Karpas-422 (cell line): ENCODE measurements around the gene MAFF. TPM values are rescaled to one million over a fixed set of nuclear protein-coding genes. Genes with fewer than 3 reads are reported as not detected.

ENCODE experiments used
- DNase-seq: peaks from one replicate; pipeline ENCODE4 v3.0.0-alpha.2; 2015
- H2AFZ ChIP-seq: fragments of 200-600 bp; sonication (generic); 2 replicates; pipeline ENCODE4 v1.6.1; 2014; ENCODE audit warnings: antibody characterized with exemption, low read length, mixed read lengths
- H3K27ac ChIP-seq: fragments of 200-600 bp; sonication (generic); 2 replicates; pipeline ENCODE4 v1.5.1; 2014; ENCODE audit warnings: mild to moderate bottlenecking, low read length, moderate library complexity
- H3K27me3 ChIP-seq: fragments of 200-600 bp; sonication (generic); 2 replicates; pipeline ENCODE4 v1.6.1; 2014; ENCODE audit warnings: low read length, mixed read lengths
- H3K36me3 ChIP-seq: fragments of 200-600 bp; sonication (generic); 2 replicates; pipeline ENCODE4 v1.6.1; 2014; ENCODE audit warnings: low read length, mixed read lengths; ENCODE audit not compliant: insufficient read depth
- H3K4me1 ChIP-seq: fragments of 200-600 bp; sonication (generic); 2 replicates; pipeline ENCODE4 v1.6.1; 2014; ENCODE audit warnings: mild to moderate bottlenecking, low read length, mixed read lengths
- H3K4me2 ChIP-seq: fragments of 200-600 bp; sonication (generic); 2 replicates; pipeline ENCODE4 v1.6.1; 2014; ENCODE audit warnings: low read length, low read depth, mild to moderate bottlenecking; ENCODE audit not compliant: poor library complexity, severe bottlenecking
- H3K4me3 ChIP-seq: fragments of 200-600 bp; sonication (generic); 2 replicates; pipeline ENCODE4 v1.5.1; 2014; ENCODE audit warnings: mild to moderate bottlenecking, antibody characterized with exemption, low read length, mixed read lengths
- H3K79me2 ChIP-seq: fragments of 200-600 bp; sonication (generic); 2 replicates; pipeline ENCODE4 v1.6.1; 2014; ENCODE audit warnings: mild to moderate bottlenecking, low read length, mixed read lengths
- H3K9ac ChIP-seq: fragments of 200-600 bp; sonication (generic); 2 replicates; pipeline ENCODE4 v1.6.0; 2014; ENCODE audit warnings: low read length
- H3K9me2 ChIP-seq: fragments of 200-600 bp; sonication (generic), shearing (Covaris generic); replicated peaks from 2 replicates; pipeline ENCODE4 v1.6.0; 2014; ENCODE audit warnings: mild to moderate bottlenecking, low read length, moderate library complexity; ENCODE audit not compliant: insufficient read depth
- H3K9me3 ChIP-seq: fragments of 300-700, 200-600 bp; sonication (generic); 2 replicates; pipeline ENCODE4 v1.6.1; 2014; ENCODE audit warnings: low read length, mixed read lengths
- H4K20me1 ChIP-seq: fragments of 200-600 bp; sonication (generic); 2 replicates; pipeline ENCODE4 v1.6.1; 2014; ENCODE audit warnings: mild to moderate bottlenecking, antibody characterized with exemption, low read length, low read depth; ENCODE audit not compliant: insufficient read depth
- total RNA-seq: library from RNA; depleted of rRNA; stranded (reverse); fragments of >200 nt; shearing (Covaris generic); gene quantifications from 2 replicates; pipeline ENCODE4 v1.2.3, GENCODE V29; 2014; ENCODE audit warnings: low replicate concordance

Gene MAFF
- total RNA-seq, 1 experiment from 2014 or later, result 2.9 TPM

- H3K36me3 ChIP-seq, result no peaks in the 10 kb centered on the region
- peak within 1 kb of the TSS; percentile 86 for H3K27ac ChIP-seq
- peaks cover 11% of the 10 kb centered on the region for H3K79me2 ChIP-seq
- no peaks in the 10 kb centered on the region for H4K20me1 ChIP-seq
- no peaks in the 10 kb centered on the region for H3K9me3 ChIP-seq
- H3K4me1 ChIP-seq, result peaks cover 20% of the 10 kb centered on the region
- peak within 1 kb of the TSS; percentile 81 for H3K4me3 ChIP-seq
- DNase-seq, result peak; percentile 99
- no peaks in the 10 kb centered on the region for H3K27me3 ChIP-seq
- H3K9me2 ChIP-seq, result no peaks in the 10 kb centered on the region
- H3K9ac ChIP-seq, result peak within 1 kb of the TSS; percentile 90
- H3K4me2 ChIP-seq, result peak within 1 kb of the TSS; percentile 79
- H2AFZ ChIP-seq, result 0 out of 2 replicates have a peak within 1 kb of the TSS, but pooled peaks have one; percentile 47
Measured at GRCh38 chr22:38181453-38182200, 20.2 kb upstream of the MAFF start, which contains the start of gene PLA2G6. Gene PLA2G6, minus strand, starts transcription at chr22:38181830. Its CDS starts 12,404 bp downstream, at chr22:38169426.

GRCh38 chr22:38184788-38185187 lies 17.0 kb upstream of the MAFF start:
- DNase-seq, result no peak
- Histone ChIP-seq H3K27me3 (no peaks in the 10 kb centered on the region), H3K4me1 (peaks cover 18% of the 10 kb centered on the region), H3K9me2 (no peaks in the 10 kb centered on the region), H3K4me2 (no peak overlapping the region), H3K27ac (no peak overlapping the region), H3K9ac (no peak overlapping the region), H3K9me3 (no peaks in the 10 kb centered on the region), H3K79me2 (peaks cover 6% of the 10 kb centered on the region), H2AFZ (no peak overlapping the region), H3K36me3 (no peaks in the 10 kb centered on the region), H3K4me3 (no peak overlapping the region), H4K20me1 (no peaks in the 10 kb centered on the region)

- Histone ChIP-seq H3K27me3 (no peaks in the 10 kb centered on the region), H3K36me3 (no peaks in the 10 kb centered on the region), H3K4me3 (no peak overlapping the region), H3K9me3 (no peaks in the 10 kb centered on the region), H3K27ac (no peak overlapping the region), H3K9ac (no peak overlapping the region), H3K4me2 (no peak overlapping the region), H3K4me1 (peaks cover 5% of the 10 kb centered on the region), H3K9me2 (no peaks in the 10 kb centered on the region), H3K79me2 (peaks cover under 1% of the 10 kb centered on the region; the same call in 1 of the 2 replicates), H4K20me1 (no peaks in the 10 kb centered on the region), H2AFZ (no peak overlapping the region)
- no peak for DNase-seq
Measured at GRCh38 chr22:38186429-38186828, 15.4 kb upstream of the MAFF start.

GRCh38 chr22:38187413-38188212 lies 14.2 kb upstream of the MAFF start:
- Histone ChIP-seq H3K9me3 (no peaks in the 10 kb centered on the region), H3K9me2 (no peaks in the 10 kb centered on the region), H3K9ac (no peak overlapping the region), H3K4me3 (no peak overlapping the region), H3K4me1 (no peaks in the 10 kb centered on the region), H3K27me3 (no peaks in the 10 kb centered on the region), H3K36me3 (no peaks in the 10 kb centered on the region), H3K4me2 (no peak overlapping the region), H2AFZ (no peak overlapping the region), H3K27ac (no peak overlapping the region), H4K20me1 (no peaks in the 10 kb centered on the region), H3K79me2 (no peaks in the 10 kb centered on the region)
- no peak for DNase-seq

GRCh38 chr22:38189104-38189503 lies 12.7 kb upstream of the MAFF start:
- Histone ChIP-seq H3K79me2 (no peaks in the 10 kb centered on the region), H3K27ac (no peak overlapping the region), H2AFZ (no peak overlapping the region), H3K36me3 (no peaks in the 10 kb centered on the region), H3K9ac (no peak overlapping the region), H4K20me1 (no peaks in the 10 kb centered on the region), H3K27me3 (no peaks in the 10 kb centered on the region), H3K9me3 (no peaks in the 10 kb centered on the region), H3K9me2 (no peaks in the 10 kb centered on the region), H3K4me2 (no peak overlapping the region), H3K4me1 (no peaks in the 10 kb centered on the region), H3K4me3 (no peak overlapping the region)
- DNase-seq, result no peak

- no peaks in the 10 kb centered on the region for H3K36me3 ChIP-seq
- H3K4me1 ChIP-seq, result peaks cover 11% of the 10 kb centered on the region
- no peak overlapping the region for H3K27ac ChIP-seq
- no peaks in the 10 kb centered on the region for H3K27me3 ChIP-seq
- H4K20me1 ChIP-seq, result no peaks in the 10 kb centered on the region
- H3K9me3 ChIP-seq, result no peaks in the 10 kb centered on the region
- H3K79me2 ChIP-seq, result no peaks in the 10 kb centered on the region
- no peaks in the 10 kb centered on the region for H3K9me2 ChIP-seq
- no peak overlapping the region for H3K4me3 ChIP-seq
- no peak overlapping the region for H3K9ac ChIP-seq
- H3K4me2 ChIP-seq, result no peak overlapping the region
- no peak for DNase-seq
- no peak overlapping the region for H2AFZ ChIP-seq
Measured at GRCh38 chr22:38190581-38190980, 11.2 kb upstream of the MAFF start.

- H3K36me3 ChIP-seq, result no peaks in the 10 kb centered on the region
- no peaks in the 10 kb centered on the region for H3K9me2 ChIP-seq
- DNase-seq, result no peak
- no peaks in the 10 kb centered on the region for H4K20me1 ChIP-seq
- H3K9me3 ChIP-seq, result no peaks in the 10 kb centered on the region
- no peak overlapping the region for H2AFZ ChIP-seq
- H3K27me3 ChIP-seq, result no peaks in the 10 kb centered on the region
- H3K9ac ChIP-seq, result no peak overlapping the region
- H3K4me1 ChIP-seq, result peaks cover 11% of the 10 kb centered on the region
- no peak overlapping the region for H3K4me3 ChIP-seq
- no peak overlapping the region for H3K27ac ChIP-seq
- H3K79me2 ChIP-seq, result no peaks in the 10 kb centered on the region
- no peak overlapping the region for H3K4me2 ChIP-seq
Measured at GRCh38 chr22:38191055-38191454, 10.7 kb upstream of the MAFF start.

- no peak overlapping the region for H3K4me3 ChIP-seq
- H3K4me1 ChIP-seq, result peaks cover 11% of the 10 kb centered on the region
- no peak overlapping the region for H3K9ac ChIP-seq
- H3K36me3 ChIP-seq, result no peaks in the 10 kb centered on the region
- no peak overlapping the region for H3K27ac ChIP-seq
- H2AFZ ChIP-seq, result 0 out of 2 replicates have a peak overlapping the region, but pooled peaks have one; percentile 50
- H4K20me1 ChIP-seq, result no peaks in the 10 kb centered on the region
- H3K4me2 ChIP-seq, result no peak overlapping the region
- DNase-seq, result no peak
- H3K9me2 ChIP-seq, result no peaks in the 10 kb centered on the region
- no peaks in the 10 kb centered on the region for H3K27me3 ChIP-seq
- no peaks in the 10 kb centered on the region for H3K9me3 ChIP-seq
- H3K79me2 ChIP-seq, result no peaks in the 10 kb centered on the region
Measured at GRCh38 chr22:38191731-38192474, 9.9 kb upstream of the MAFF start.
